ENCODE results near the gene SH3GLB2. TPM values are rescaled to one million over a fixed set of nuclear protein-coding genes. Genes with fewer than 3 reads are reported as not detected.
"Not testable (repeated sequence)": the region's sequence is repeated elsewhere in the genome, so short reads cannot be mapped to it uniquely, and the experiment has no call there.

Gene SH3GLB2
- total and polyA plus RNA-seq, 4 donors: 51.3 to 110 (median 71.7) TPM

- DNase-seq (no peak), ATAC-seq (ENCODE audit: insufficient read depth, low FRiP score) (no peak)
- no peaks in the 10 kb centered on the region for H3K27me3 ChIP-seq (ENCODE audit: control insufficient read depth in 3 of 3, insufficient read depth in 3 of 3, low read length in 2 of 3)
- H3K4me1 ChIP-seq (ENCODE audit: control insufficient read depth in 5 of 5, insufficient read depth in 5 of 5, low read length in 5 of 5): no peaks in the 10 kb centered on the region
- 94 to 96% methylated on average over 5 of the region's 5 CpGs for WGBS, 2 donors
- no peak overlapping the region for H3K27ac ChIP-seq (ENCODE audit: low read depth in 1 of 2, low read length in 1 of 2)
- H3K9me3 ChIP-seq (ENCODE audit: control insufficient read depth in 4 of 4, insufficient read depth in 3 of 4, low read length in 3 of 4): no peaks in the 10 kb centered on the region
- H3K36me3 ChIP-seq (ENCODE audit: control insufficient read depth in 4 of 4, insufficient read depth in 4 of 4, low read length in 4 of 4): peaks cover 25 to 41% (median 35%) of the 10 kb centered on the region in 4 donors
- no peak overlapping the region for H3K9ac ChIP-seq (ENCODE audit: insufficient read depth in 1 of 2, low read length in 2 of 2)
- no peak overlapping the region for H3K4me3 ChIP-seq
- TF ChIP-seq CTCF (IDR thresholded peaks at IDR 0.05; ENCODE audit: control extremely low read depth, extremely low read depth): no peak
These were observed 58.6 kb downstream of the SH3GLB2 start for GRCh38 chr9:128969491-128969890.

GRCh38 chr9:128961403-128961802 is 66.7 kb downstream of the SH3GLB2 start:
- not testable (repeated sequence) for H3K27ac ChIP-seq (ENCODE audit: low read depth in 1 of 2, low read length in 1 of 2); H3K4me1 ChIP-seq (ENCODE audit: control insufficient read depth in 5 of 5, insufficient read depth in 5 of 5, low read length in 5 of 5); H3K9ac ChIP-seq (ENCODE audit: insufficient read depth in 1 of 2, low read length in 2 of 2); DNase-seq; H3K27me3 ChIP-seq (ENCODE audit: control insufficient read depth in 3 of 3, insufficient read depth in 3 of 3, low read length in 2 of 3); ATAC-seq (ENCODE audit: insufficient read depth, low FRiP score); H3K9me3 ChIP-seq (ENCODE audit: control insufficient read depth in 4 of 4, insufficient read depth in 3 of 4, low read length in 3 of 4); H3K4me3 ChIP-seq
- peaks cover 11 to 30% (median 24%) of the 10 kb centered on the region in 4 donors for H3K36me3 ChIP-seq (ENCODE audit: control insufficient read depth in 4 of 4, insufficient read depth in 4 of 4, low read length in 4 of 4)
- 98 to 99% methylated on average over 9 of the region's 9 CpGs for WGBS, 2 donors

Other genes with a start within 250 kb of the SH3GLB2 start
- 10 to 100 TPM in 1 of 2 donors, 1 to 10 TPM in 1; 9.7 to 27.7 TPM for gene TBC1D13, start 241.1 kb downstream of the SH3GLB2 start, total RNA-seq
- gene TBC1D13, start 241.1 kb downstream of the SH3GLB2 start, polyA plus RNA-seq: 10 to 100 TPM; 14.0 to 14.3 TPM
- gene ENDOG, start 209.8 kb downstream of the SH3GLB2 start, total RNA-seq: 10 to 100 TPM in 1 of 2 donors, 1 to 10 TPM in 1; 5.6 to 36.6 TPM
- 10 to 100 TPM; 21.2 to 34.2 TPM for gene ENDOG, start 209.8 kb downstream of the SH3GLB2 start, polyA plus RNA-seq
- gene SPOUT1, start 198.5 kb downstream of the SH3GLB2 start, total RNA-seq: 10 to 100 TPM; 26.1 to 50.0 TPM
- gene SPOUT1, start 198.5 kb downstream of the SH3GLB2 start, polyA plus RNA-seq: 10 to 100 TPM; 23.7 to 32.0 TPM
- gene KYAT1, start 146.4 kb downstream of the SH3GLB2 start, total RNA-seq: 1 to 10 TPM; 4.6 to 7.7 TPM
- gene KYAT1, start 146.4 kb downstream of the SH3GLB2 start, polyA plus RNA-seq: 1 to 10 TPM; 4.5 to 5.0 TPM
- gene LRRC8A, start 146.2 kb downstream of the SH3GLB2 start, total RNA-seq: 10 to 100 TPM; 30.4 to 60.8 TPM
- 10 to 100 TPM; 26.6 to 66.9 TPM for gene LRRC8A, start 146.2 kb downstream of the SH3GLB2 start, polyA plus RNA-seq
- gene PHYHD1, start 107.3 kb downstream of the SH3GLB2 start, total RNA-seq: 10 to 100 TPM; 25.5 to 66.5 TPM
- 10 to 100 TPM; 21.4 to 86.3 TPM for gene PHYHD1, start 107.3 kb downstream of the SH3GLB2 start, polyA plus RNA-seq
- 10 to 100 TPM; 10.6 to 17.9 TPM for gene DOLK, start 80.7 kb downstream of the SH3GLB2 start, total RNA-seq
- gene DOLK, start 80.7 kb downstream of the SH3GLB2 start, polyA plus RNA-seq: 10 to 100 TPM in 1 of 2 donors, 1 to 10 TPM in 1; 9.6 to 19.1 TPM
- 10 to 100 TPM; 39.3 to 48.5 TPM for gene NUP188, start 80.6 kb downstream of the SH3GLB2 start, total RNA-seq
- 10 to 100 TPM; 17.0 to 24.9 TPM for gene NUP188, start 80.6 kb downstream of the SH3GLB2 start, polyA plus RNA-seq
- 10 to 100 TPM; 22.9 to 31.6 TPM for gene MIGA2, start 8.3 kb upstream of the SH3GLB2 start, total RNA-seq
- 10 to 100 TPM; 18.6 to 19.1 TPM for gene MIGA2, start 8.3 kb upstream of the SH3GLB2 start, polyA plus RNA-seq
- 10 to 100 TPM in 1 of 2 donors, 1 to 10 TPM in 1; 7.0 to 17.6 TPM for gene DOLPP1, start 52.8 kb upstream of the SH3GLB2 start, total RNA-seq
- 10 to 100 TPM in 1 of 2 donors, 1 to 10 TPM in 1; 7.8 to 12.2 TPM for gene DOLPP1, start 52.8 kb upstream of the SH3GLB2 start, polyA plus RNA-seq
- gene CRAT, start 82.5 kb upstream of the SH3GLB2 start, total RNA-seq: 10 to 100 TPM; 14.5 to 26.0 TPM
- 10 to 100 TPM; 10.4 to 18.6 TPM for gene CRAT, start 82.5 kb upstream of the SH3GLB2 start, polyA plus RNA-seq
- gene PTPA, start 83.1 kb upstream of the SH3GLB2 start, total RNA-seq: 100 to 1,000 TPM in 1 of 2 donors, 10 to 100 TPM in 1; 62.5 to 145 TPM
- gene PTPA, start 83.1 kb upstream of the SH3GLB2 start, polyA plus RNA-seq: 100 to 1,000 TPM; 103 to 130 TPM
- gene IER5L, start 149.9 kb upstream of the SH3GLB2 start, total RNA-seq: 10 to 100 TPM; 23.5 to 24.7 TPM
- 10 to 100 TPM; 12.6 to 31.5 TPM for gene IER5L, start 149.9 kb upstream of the SH3GLB2 start, polyA plus RNA-seq